Neural cell (in vitro differentiated cells): ENCODE data around the gene FNDC3B. TPM values are rescaled to one million over a fixed set of nuclear protein-coding genes. Genes with fewer than 3 reads are reported as not detected.

Experiments used
- H2AFZ ChIP-seq: fragments of 200-600, 300-800 bp; sonication (generic), shearing (Covaris generic); 2 replicates; pipeline ENCODE4 v1.6.0; 2014; ENCODE audit warnings: low read depth, mild to moderate bottlenecking, antibody characterized with exemption, low read length, moderate library complexity
- H3F3A ChIP-seq: fragments of 200-600 bp; shearing (Covaris generic); 2 replicates; pipeline ENCODE4 v1.6.1; 2016; ENCODE audit warnings: mild to moderate bottlenecking, moderate library complexity, mixed read lengths, antibody characterized with exemption, low read length; ENCODE audit not compliant: insufficient read depth, poor library complexity, severe bottlenecking
- H3K27ac ChIP-seq: fragments of 200-600, 300-800 bp; sonication (generic), shearing (Covaris generic); 2 replicates; pipeline ENCODE4 v1.5.1; 2014; ENCODE audit warnings: mild to moderate bottlenecking, low read length, moderate library complexity
- H3K27me3 ChIP-seq: fragments of 300-800, 200-600 bp; sonication (generic), shearing (Covaris generic); 2 replicates; pipeline ENCODE4 v1.6.0; 2014; ENCODE audit warnings: mild to moderate bottlenecking, low read depth, low read length, moderate library complexity; ENCODE audit not compliant: insufficient read depth
- H3K36me3 ChIP-seq: fragments of 300-800, 200-600 bp; sonication (generic), shearing (Covaris generic); 2 replicates; pipeline ENCODE4 v1.5.1; 2014; ENCODE audit warnings: mild to moderate bottlenecking, antibody characterized with exemption, low read length, moderate library complexity; ENCODE audit not compliant: insufficient read depth
- H3K4me2 ChIP-seq: fragments of 300-800, 200-600 bp; sonication (generic), shearing (Covaris generic); 2 replicates; pipeline ENCODE4 v1.6.0; 2014; ENCODE audit warnings: mild to moderate bottlenecking, low read length
- H3K4me3 ChIP-seq: fragments of 300-800, 200-600 bp; sonication (generic), shearing (Covaris generic); 2 replicates; pipeline ENCODE4 v1.5.1; 2014; ENCODE audit warnings: mild to moderate bottlenecking, low read length, moderate library complexity
- H3K79me2 ChIP-seq: fragments of 200-600 bp; shearing (Covaris generic); replicated peaks from 2 replicates; pipeline ENCODE4 v1.6.0; 2014; ENCODE audit warnings: mild to moderate bottlenecking, low read length, moderate library complexity; ENCODE audit not compliant: insufficient read depth
- H3K9ac ChIP-seq: fragments of 300-800, 200-600 bp; sonication (generic), shearing (Covaris generic); 2 replicates; pipeline ENCODE4 v1.6.1; 2016; ENCODE audit warnings: mild to moderate bottlenecking, low read length, mixed read lengths
- H3K9me2 ChIP-seq: fragments of 200-600 bp; shearing (Covaris generic); 2 replicates; pipeline ENCODE4 v1.6.1; 2016; ENCODE audit warnings: mild to moderate bottlenecking, low read length, mixed read lengths; ENCODE audit not compliant: insufficient read depth
- H3K9me3 ChIP-seq: fragments of 200-600, 300-800 bp; sonication (generic), shearing (Covaris generic); 2 replicates; pipeline ENCODE4 v1.6.1; 2016; ENCODE audit warnings: mild to moderate bottlenecking, mixed run types, low read length, moderate library complexity, mixed read lengths
- H4K20me1 ChIP-seq: fragments of 200-600 bp; shearing (Covaris generic); 2 replicates; pipeline ENCODE4 v1.6.1; 2016; ENCODE audit warnings: mild to moderate bottlenecking, mixed run types; ENCODE audit not compliant: insufficient read depth
- CTCF ChIP-seq: fragments of 450-650 bp; IDR thresholded peaks from 2 replicates; pipeline ENCODE4 v1.5.1; 2014; ENCODE audit warnings: antibody characterized with exemption, mild to moderate bottlenecking, moderate library complexity; ENCODE audit not compliant: poor library complexity, severe bottlenecking
- EP300 ChIP-seq: fragments of 450-650 bp; conservative IDR thresholded peaks from 2 replicates; pipeline ENCODE4 v1.6.1; 2014; ENCODE audit warnings: antibody characterized with exemption, mild to moderate bottlenecking, moderate library complexity; ENCODE audit not compliant: poor library complexity, severe bottlenecking
- EZH2 ChIP-seq: fragments of 200-600, 300-800 bp; shearing (Covaris generic), sonication (generic); IDR thresholded peaks from 2 replicates; pipeline ENCODE4 v1.6.1; 2014; ENCODE audit warnings: antibody characterized with exemption, low read length, borderline replicate concordance, mild to moderate bottlenecking; ENCODE audit not compliant: insufficient read depth, poor library complexity, severe bottlenecking
- MXI1 ChIP-seq: fragments of 450-650 bp; conservative IDR thresholded peaks from 2 replicates; pipeline ENCODE4 v1.6.1; 2014; ENCODE audit warnings: antibody characterized with exemption, mild to moderate bottlenecking; ENCODE audit not compliant: poor library complexity, severe bottlenecking
- POLR2AphosphoS5 ChIP-seq: IDR thresholded peaks from 2 replicates; pipeline ENCODE4 v1.6.1; 2012
- RAD21 ChIP-seq: fragments of 450-650 bp; conservative IDR thresholded peaks from 2 replicates; pipeline ENCODE4 v1.6.1; 2014; ENCODE audit warnings: antibody characterized with exemption, mild to moderate bottlenecking, moderate library complexity
- REST ChIP-seq: IDR thresholded peaks from 2 replicates; pipeline ENCODE4 v1.6.1; 2012; ENCODE audit warnings: borderline replicate concordance
- SMC3 ChIP-seq: fragments of 450-650 bp; conservative IDR thresholded peaks from 2 replicates; pipeline ENCODE4 v1.6.1; 2014; ENCODE audit warnings: antibody characterized with exemption, mild to moderate bottlenecking, moderate library complexity; ENCODE audit not compliant: poor library complexity
- TAF1 ChIP-seq: IDR thresholded peaks from 2 replicates; pipeline ENCODE4 v1.6.1; 2012; ENCODE audit warnings: low read depth
- polyA plus RNA-seq: library from polyadenylated mRNA; depleted of rRNA; stranded (reverse); fragments of >200 nt; gene quantifications from 2 replicates; pipeline ENCODE4 v1.2.3, GENCODE V29; 2014

Gene FNDC3B
- polyA plus RNA-seq, 1 donor from 2014 or later, result 4.9 TPM

GRCh38 chr3:172051310-172051956 lies 12.1 kb downstream of the FNDC3B start:
- H3K9me3 ChIP-seq, result no peaks in the 10 kb centered on the region
- no peak for TF ChIP-seq EP300
- TF ChIP-seq RAD21, result no peak
- no peak for TF ChIP-seq REST
- TF ChIP-seq TAF1, result no peak
- no peak for TF ChIP-seq EZH2
- TF ChIP-seq MXI1, result no peak
- TF ChIP-seq POLR2AphosphoS5, result no peak
- no peak for TF ChIP-seq CTCF
- no peak for TF ChIP-seq SMC3
- H3K4me2 ChIP-seq, result no peak overlapping the region
- no peak overlapping the region for H2AFZ ChIP-seq
- H3K9me2 ChIP-seq, result no peaks in the 10 kb centered on the region
- H3K27me3 ChIP-seq, result no peaks in the 10 kb centered on the region
- no peaks in the 10 kb centered on the region for H3K36me3 ChIP-seq
- no peak overlapping the region for H3K4me3 ChIP-seq
- H3K9ac ChIP-seq, result no peak overlapping the region
- H3F3A ChIP-seq, result no peaks in the 10 kb centered on the region
- H4K20me1 ChIP-seq, result no peaks in the 10 kb centered on the region
- H3K27ac ChIP-seq, result no peak overlapping the region
- H3K79me2 ChIP-seq, result peaks cover 28% of the 10 kb centered on the region

GRCh38 chr3:172051957-172052354 lies 12.6 kb downstream of the FNDC3B start:
- H2AFZ ChIP-seq, result no peak overlapping the region
- H3K9me2 ChIP-seq, result no peaks in the 10 kb centered on the region
- H3K27me3 ChIP-seq, result no peaks in the 10 kb centered on the region
- H3K9me3 ChIP-seq, result no peaks in the 10 kb centered on the region
- H3F3A ChIP-seq, result no peaks in the 10 kb centered on the region
- no peaks in the 10 kb centered on the region for H4K20me1 ChIP-seq
- no peak overlapping the region for H3K4me2 ChIP-seq
- H3K9ac ChIP-seq, result no peak overlapping the region
- no peak for TF ChIP-seq MXI1
- TF ChIP-seq REST, result no peak
- TF ChIP-seq TAF1, result no peak
- no peak for TF ChIP-seq SMC3
- no peak for TF ChIP-seq EZH2
- TF ChIP-seq EP300, result no peak
- no peak for TF ChIP-seq CTCF
- H3K36me3 ChIP-seq, result no peaks in the 10 kb centered on the region
- no peak overlapping the region for H3K4me3 ChIP-seq
- H3K79me2 ChIP-seq, result peaks cover 23% of the 10 kb centered on the region
- no peak overlapping the region for H3K27ac ChIP-seq
